WTC11 (cell line): ENCODE measurements around the gene RRBP1. TPM values are rescaled to one million over a fixed set of nuclear protein-coding genes. Genes with fewer than 3 reads are reported as not detected.
A peak's percentile ranks its signal among the peaks of the same experiment; 100 is the strongest.

Experiments
- ATAC-seq: fragments of 200-7000 bp; cut with Tn5 transposase; 2 replicates; pipeline ENCODE4 v1.10.0; 2021; ENCODE audit warnings: mild to moderate bottlenecking, moderate library complexity
- CTCF ChIA-PET: fragments of 300-600 bp; sonication (Branson Sonifier 250); formaldehyde crosslinking; loops from one replicate; lab custom pipeline; 2021; ENCODE audit warnings: antibody characterized with exemption; lab: Charles Lee
- POLR2A ChIA-PET: fragments of 350-600 bp; sonication (Branson Sonifier 250); formaldehyde crosslinking; loops from one replicate; lab custom pipeline; 2021; ENCODE audit warnings: antibody characterized with exemption; lab: Charles Lee
- DNase-seq: peaks from one replicate; pipeline ENCODE4 v3.0.0; 2021; ENCODE audit warnings: low spot score
- H3K27ac Mint-ChIP-seq: 2 replicates; pipeline ENCODE4 v1.8.0; 2021; ENCODE audit warnings: mixed read lengths
- H3K27me3 Mint-ChIP-seq: 2 replicates; pipeline ENCODE4 v1.8.0; 2021; ENCODE audit warnings: low read depth, mild to moderate bottlenecking, moderate library complexity, mixed read lengths
- H3K36me3 Mint-ChIP-seq: 2 replicates; pipeline ENCODE4 v1.8.0; 2021; ENCODE audit warnings: mixed read lengths
- H3K4me1 Mint-ChIP-seq: 2 replicates; pipeline ENCODE4 v1.8.0; 2022; ENCODE audit warnings: mixed read lengths
- H3K4me3 Mint-ChIP-seq: 2 replicates; pipeline ENCODE4 v1.8.0; 2021; ENCODE audit warnings: mild to moderate bottlenecking, moderate library complexity, mixed read lengths
- H3K9me3 Mint-ChIP-seq: 2 replicates; pipeline ENCODE4 v1.8.0; 2021; ENCODE audit warnings: mixed read lengths
- CREB1 ChIP-seq: sonication (generic); formaldehyde crosslinking; IDR thresholded peaks from 2 replicates; pipeline ENCODE4 v1.8.0; 2023; ENCODE audit warnings: mild to moderate bottlenecking, missing genetic modification reagents
- ETV6 ChIP-seq: sonication (generic); formaldehyde crosslinking; IDR thresholded peaks from 2 replicates; pipeline ENCODE4 v1.8.1; 2022; ENCODE audit warnings: mild to moderate bottlenecking, missing genetic modification reagents
- PRRX2 ChIP-seq: fragments of 250-450 bp; sonication (Bioruptor Pico); IDR thresholded peaks from 2 replicates; pipeline ENCODE4 v1.8.0; 2021; ENCODE audit warnings: mild to moderate bottlenecking
- RELA ChIP-seq: sonication (generic); formaldehyde crosslinking; IDR thresholded peaks from 2 replicates; pipeline ENCODE4 v1.8.1; 2022; ENCODE audit warnings: missing genetic modification reagents, mild to moderate bottlenecking, borderline replicate concordance
- RORB ChIP-seq: fragments of 250-450 bp; sonication (Bioruptor Pico); IDR thresholded peaks from 2 replicates; pipeline ENCODE4 v1.9.0; 2021; ENCODE audit warnings: mild to moderate bottlenecking
- TEAD4 ChIP-seq: sonication (generic); formaldehyde crosslinking; IDR thresholded peaks from 2 replicates; pipeline ENCODE4 v1.8.0; 2022; ENCODE audit warnings: mild to moderate bottlenecking, missing genetic modification reagents
- ZBTB21 ChIP-seq: sonication (generic); formaldehyde crosslinking; IDR thresholded peaks from 2 replicates; pipeline ENCODE4 v1.8.1; 2023; ENCODE audit warnings: mild to moderate bottlenecking, missing genetic modification reagents, borderline replicate concordance
- ZNF317 ChIP-seq: sonication (generic); formaldehyde crosslinking; IDR thresholded peaks from 2 replicates; pipeline ENCODE4 v1.8.1; 2023; ENCODE audit warnings: low read depth, mild to moderate bottlenecking, moderate library complexity, missing genetic modification reagents, borderline replicate concordance
- ZNF423 ChIP-seq: fragments of 250-450 bp; sonication (Bioruptor Pico); IDR thresholded peaks from 2 replicates; pipeline ENCODE4 v2.1.2; 2022; ENCODE audit warnings: mild to moderate bottlenecking, moderate library complexity
- total RNA-seq: library from RNA; stranded (reverse); gene quantifications from 3 replicates; pipeline ENCODE4 v1.2.3, GENCODE V29; 2021
- TF ChIP-seq, protein P1 (sequence below): sonication (generic); formaldehyde crosslinking; IDR thresholded peaks from 2 replicates; pipeline ENCODE4 v1.8.1; 2023; ENCODE audit warnings: mild to moderate bottlenecking, missing genetic modification reagents
- TF ChIP-seq, protein P2 (sequence below): sonication (generic); formaldehyde crosslinking; IDR thresholded peaks from 2 replicates; pipeline ENCODE4 v1.8.1; 2023; ENCODE audit warnings: mild to moderate bottlenecking, missing genetic modification reagents, borderline replicate concordance
- TF ChIP-seq, protein P3 (sequence below): fragments of 250-450 bp; sonication (Bioruptor Pico); IDR thresholded peaks from 2 replicates; pipeline ENCODE4 v1.9.0; 2021; ENCODE audit warnings: mild to moderate bottlenecking
- TF ChIP-seq, protein P4 (sequence below): fragments of 250-450 bp; sonication (Bioruptor Pico); IDR thresholded peaks from 2 replicates; pipeline ENCODE4 v2.1.2; 2022; ENCODE audit warnings: mild to moderate bottlenecking, moderate library complexity
- TF ChIP-seq, protein P5 (sequence below): sonication (generic); formaldehyde crosslinking; IDR thresholded peaks from 2 replicates; pipeline ENCODE4 v1.8.0; 2022; ENCODE audit warnings: mild to moderate bottlenecking, missing genetic modification reagents
- TF ChIP-seq, protein P6 (sequence below): sonication (generic); formaldehyde crosslinking; IDR thresholded peaks from 2 replicates; pipeline ENCODE4 v1.8.0; 2022; ENCODE audit warnings: mild to moderate bottlenecking, missing genetic modification reagents

RRBP1 gene
- total RNA-seq, 1 experiment from 2014 or later = 171 TPM

DNA sequence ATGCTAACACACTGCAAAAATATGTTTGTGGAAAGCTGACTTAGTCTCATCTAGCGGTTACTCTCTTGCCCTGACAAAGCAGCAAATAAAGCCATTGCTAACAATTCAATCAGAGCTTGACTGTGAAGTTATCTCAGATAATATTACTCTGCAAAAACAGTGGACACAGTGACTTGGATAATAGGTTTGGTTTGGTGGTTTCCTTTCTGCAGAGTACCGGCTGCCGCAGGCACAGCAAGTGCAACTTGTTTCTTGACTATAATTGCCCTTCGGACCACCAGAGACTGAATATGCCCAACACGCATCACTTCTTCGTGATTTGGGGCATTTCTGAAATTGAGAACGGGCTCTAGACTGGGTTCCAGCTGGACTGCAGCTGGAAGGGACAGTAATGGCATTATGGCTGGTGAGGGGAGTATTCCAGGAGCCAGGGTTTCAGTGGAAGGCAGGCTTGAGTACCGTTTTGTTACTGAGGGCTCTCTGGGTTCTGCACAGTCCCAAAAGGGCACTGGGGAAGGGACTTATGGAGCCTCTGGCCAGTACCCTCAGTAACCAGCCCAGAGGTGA, 72.1 kb downstream of the RRBP1 start:
- no peak for DNase-seq
- H3K9me3 Mint-ChIP-seq = no peaks in the 10 kb centered on the region
- ATAC-seq = no peak
- POLR2A ChIA-PET = interaction anchor here (1.1 to 2.1 kb wide), 2 partner anchors 39 to 85 kb away, joined by 3 to 9 read pairs; partner anchors contain the start of gene DSTN
- H3K4me1 Mint-ChIP-seq = peaks cover 7% of the 10 kb centered on the region
- no peak for TF ChIP-seq CREB1 (CRISPR knock-in tag)
- TF ChIP-seq TEAD4 (CRISPR knock-in tag) = no peak
- no peak for TF ChIP-seq ZNF423 (CRISPR knock-in tag)
- no peak for TF ChIP-seq ZBTB21 (CRISPR knock-in tag)
- no peak for TF ChIP-seq PRRX2 (CRISPR knock-in tag)
- TF ChIP-seq, protein P1, sequence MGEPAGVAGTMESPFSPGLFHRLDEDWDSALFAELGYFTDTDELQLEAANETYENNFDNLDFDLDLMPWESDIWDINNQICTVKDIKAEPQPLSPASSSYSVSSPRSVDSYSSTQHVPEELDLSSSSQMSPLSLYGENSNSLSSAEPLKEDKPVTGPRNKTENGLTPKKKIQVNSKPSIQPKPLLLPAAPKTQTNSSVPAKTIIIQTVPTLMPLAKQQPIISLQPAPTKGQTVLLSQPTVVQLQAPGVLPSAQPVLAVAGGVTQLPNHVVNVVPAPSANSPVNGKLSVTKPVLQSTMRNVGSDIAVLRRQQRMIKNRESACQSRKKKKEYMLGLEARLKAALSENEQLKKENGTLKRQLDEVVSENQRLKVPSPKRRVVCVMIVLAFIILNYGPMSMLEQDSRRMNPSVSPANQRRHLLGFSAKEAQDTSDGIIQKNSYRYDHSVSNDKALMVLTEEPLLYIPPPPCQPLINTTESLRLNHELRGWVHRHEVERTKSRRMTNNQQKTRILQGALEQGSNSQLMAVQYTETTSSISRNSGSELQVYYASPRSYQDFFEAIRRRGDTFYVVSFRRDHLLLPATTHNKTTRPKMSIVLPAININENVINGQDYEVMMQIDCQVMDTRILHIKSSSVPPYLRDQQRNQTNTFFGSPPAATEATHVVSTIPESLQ (CRISPR knock-in tag) = no peak
- peak overlapping the region; percentile 28 for H3K27ac Mint-ChIP-seq
- H3K4me3 Mint-ChIP-seq = no peak overlapping the region
- CTCF ChIA-PET = interaction anchor here (1.0 to 1.8 kb wide), 5 partner anchors 8 to 288 kb away, joined by 3 to 9 read pairs (median 4); partner anchors contain the start of gene BFSP1
- no peaks in the 10 kb centered on the region for H3K27me3 Mint-ChIP-seq
- peaks cover 6% of the 10 kb centered on the region for H3K36me3 Mint-ChIP-seq

DNA sequence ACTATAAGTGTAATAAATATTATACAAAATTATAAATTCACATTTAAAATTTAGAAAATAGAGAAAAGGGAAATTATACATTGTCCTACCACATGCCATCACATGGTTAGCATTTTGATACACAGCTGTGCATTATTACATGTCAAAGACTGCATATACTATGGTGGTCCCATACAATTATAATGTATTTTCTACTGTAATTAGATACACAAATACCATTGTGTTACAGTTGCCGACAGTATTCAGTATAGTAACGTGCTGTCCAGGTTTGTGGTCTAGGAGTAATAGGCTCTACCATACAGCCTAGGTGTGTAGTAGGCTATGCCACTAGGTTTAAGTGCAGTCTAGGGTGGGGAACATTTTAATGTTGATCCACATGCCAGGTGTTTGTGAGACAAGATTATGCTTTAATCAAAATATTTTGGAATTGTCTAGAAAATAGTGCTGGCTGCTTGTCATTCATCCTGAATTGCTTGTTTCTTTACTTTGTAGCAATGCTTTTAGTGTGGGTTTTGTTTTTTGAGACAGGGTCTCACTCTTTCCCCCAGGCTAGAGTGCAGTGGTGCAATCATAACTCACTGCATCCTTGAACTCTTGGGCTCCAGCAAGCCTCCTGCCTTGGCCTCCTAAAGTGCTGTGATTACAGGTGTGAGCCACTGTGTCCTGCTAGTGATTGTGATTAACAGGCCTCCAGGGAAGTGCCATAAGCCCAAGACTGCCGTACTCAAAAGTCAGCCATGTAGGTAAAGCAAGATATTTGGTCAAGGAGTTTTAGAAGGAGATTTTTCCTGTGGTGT, 73.1 kb downstream of the RRBP1 start:
- Mint-ChIP-seq H3K4me1 (peaks cover 7% of the 10 kb centered on the region), H3K27me3 (no peaks in the 10 kb centered on the region), H3K4me3 (no peak overlapping the region), H3K36me3 (peaks cover 7% of the 10 kb centered on the region; the same call in 1 of the 2 replicates), H3K9me3 (no peaks in the 10 kb centered on the region), H3K27ac (peak overlapping the region; percentile 28; the same call in 1 of the 2 replicates)
- CTCF ChIA-PET = interaction anchor here (1.6 to 1.8 kb wide), 2 partner anchors 9 to 72 kb away, joined by 6 to 7 read pairs; no protein-coding TSS in a partner anchor
- ATAC-seq (no peak), DNase-seq (no peak)
- POLR2A ChIA-PET = no interaction called here
- TF ChIP-seq ZNF317 (CRISPR knock-in tag) (no peak), ETV6 (no peak), RORB (CRISPR knock-in tag) (no peak), RELA (CRISPR knock-in tag) (no peak)
- TF ChIP-seq, protein P2, sequence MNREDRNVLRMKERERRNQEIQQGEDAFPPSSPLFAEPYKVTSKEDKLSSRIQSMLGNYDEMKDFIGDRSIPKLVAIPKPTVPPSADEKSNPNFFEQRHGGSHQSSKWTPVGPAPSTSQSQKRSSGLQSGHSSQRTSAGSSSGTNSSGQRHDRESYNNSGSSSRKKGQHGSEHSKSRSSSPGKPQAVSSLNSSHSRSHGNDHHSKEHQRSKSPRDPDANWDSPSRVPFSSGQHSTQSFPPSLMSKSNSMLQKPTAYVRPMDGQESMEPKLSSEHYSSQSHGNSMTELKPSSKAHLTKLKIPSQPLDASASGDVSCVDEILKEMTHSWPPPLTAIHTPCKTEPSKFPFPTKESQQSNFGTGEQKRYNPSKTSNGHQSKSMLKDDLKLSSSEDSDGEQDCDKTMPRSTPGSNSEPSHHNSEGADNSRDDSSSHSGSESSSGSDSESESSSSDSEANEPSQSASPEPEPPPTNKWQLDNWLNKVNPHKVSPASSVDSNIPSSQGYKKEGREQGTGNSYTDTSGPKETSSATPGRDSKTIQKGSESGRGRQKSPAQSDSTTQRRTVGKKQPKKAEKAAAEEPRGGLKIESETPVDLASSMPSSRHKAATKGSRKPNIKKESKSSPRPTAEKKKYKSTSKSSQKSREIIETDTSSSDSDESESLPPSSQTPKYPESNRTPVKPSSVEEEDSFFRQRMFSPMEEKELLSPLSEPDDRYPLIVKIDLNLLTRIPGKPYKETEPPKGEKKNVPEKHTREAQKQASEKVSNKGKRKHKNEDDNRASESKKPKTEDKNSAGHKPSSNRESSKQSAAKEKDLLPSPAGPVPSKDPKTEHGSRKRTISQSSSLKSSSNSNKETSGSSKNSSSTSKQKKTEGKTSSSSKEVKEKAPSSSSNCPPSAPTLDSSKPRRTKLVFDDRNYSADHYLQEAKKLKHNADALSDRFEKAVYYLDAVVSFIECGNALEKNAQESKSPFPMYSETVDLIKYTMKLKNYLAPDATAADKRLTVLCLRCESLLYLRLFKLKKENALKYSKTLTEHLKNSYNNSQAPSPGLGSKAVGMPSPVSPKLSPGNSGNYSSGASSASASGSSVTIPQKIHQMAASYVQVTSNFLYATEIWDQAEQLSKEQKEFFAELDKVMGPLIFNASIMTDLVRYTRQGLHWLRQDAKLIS = no peak
- TF ChIP-seq, protein P3, sequence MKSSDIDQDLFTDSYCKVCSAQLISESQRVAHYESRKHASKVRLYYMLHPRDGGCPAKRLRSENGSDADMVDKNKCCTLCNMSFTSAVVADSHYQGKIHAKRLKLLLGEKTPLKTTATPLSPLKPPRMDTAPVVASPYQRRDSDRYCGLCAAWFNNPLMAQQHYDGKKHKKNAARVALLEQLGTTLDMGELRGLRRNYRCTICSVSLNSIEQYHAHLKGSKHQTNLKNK = no peak
- TF ChIP-seq, protein P4, sequence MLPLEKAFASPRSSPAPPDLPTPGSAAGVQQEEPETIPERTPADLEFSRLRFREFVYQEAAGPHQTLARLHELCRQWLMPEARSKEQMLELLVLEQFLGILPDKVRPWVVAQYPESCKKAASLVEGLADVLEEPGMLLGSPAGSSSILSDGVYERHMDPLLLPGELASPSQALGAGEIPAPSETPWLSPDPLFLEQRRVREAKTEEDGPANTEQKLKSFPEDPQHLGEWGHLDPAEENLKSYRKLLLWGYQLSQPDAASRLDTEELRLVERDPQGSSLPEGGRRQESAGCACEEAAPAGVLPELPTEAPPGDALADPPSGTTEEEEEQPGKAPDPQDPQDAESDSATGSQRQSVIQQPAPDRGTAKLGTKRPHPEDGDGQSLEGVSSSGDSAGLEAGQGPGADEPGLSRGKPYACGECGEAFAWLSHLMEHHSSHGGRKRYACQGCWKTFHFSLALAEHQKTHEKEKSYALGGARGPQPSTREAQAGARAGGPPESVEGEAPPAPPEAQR (CRISPR knock-in tag) = no peak
- TF ChIP-seq, protein P5, sequence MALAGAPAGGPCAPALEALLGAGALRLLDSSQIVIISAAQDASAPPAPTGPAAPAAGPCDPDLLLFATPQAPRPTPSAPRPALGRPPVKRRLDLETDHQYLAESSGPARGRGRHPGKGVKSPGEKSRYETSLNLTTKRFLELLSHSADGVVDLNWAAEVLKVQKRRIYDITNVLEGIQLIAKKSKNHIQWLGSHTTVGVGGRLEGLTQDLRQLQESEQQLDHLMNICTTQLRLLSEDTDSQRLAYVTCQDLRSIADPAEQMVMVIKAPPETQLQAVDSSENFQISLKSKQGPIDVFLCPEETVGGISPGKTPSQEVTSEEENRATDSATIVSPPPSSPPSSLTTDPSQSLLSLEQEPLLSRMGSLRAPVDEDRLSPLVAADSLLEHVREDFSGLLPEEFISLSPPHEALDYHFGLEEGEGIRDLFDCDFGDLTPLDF (CRISPR knock-in tag) = no peak
- TF ChIP-seq, protein P1 (CRISPR knock-in tag) = no peak
- TF ChIP-seq, protein P6, sequence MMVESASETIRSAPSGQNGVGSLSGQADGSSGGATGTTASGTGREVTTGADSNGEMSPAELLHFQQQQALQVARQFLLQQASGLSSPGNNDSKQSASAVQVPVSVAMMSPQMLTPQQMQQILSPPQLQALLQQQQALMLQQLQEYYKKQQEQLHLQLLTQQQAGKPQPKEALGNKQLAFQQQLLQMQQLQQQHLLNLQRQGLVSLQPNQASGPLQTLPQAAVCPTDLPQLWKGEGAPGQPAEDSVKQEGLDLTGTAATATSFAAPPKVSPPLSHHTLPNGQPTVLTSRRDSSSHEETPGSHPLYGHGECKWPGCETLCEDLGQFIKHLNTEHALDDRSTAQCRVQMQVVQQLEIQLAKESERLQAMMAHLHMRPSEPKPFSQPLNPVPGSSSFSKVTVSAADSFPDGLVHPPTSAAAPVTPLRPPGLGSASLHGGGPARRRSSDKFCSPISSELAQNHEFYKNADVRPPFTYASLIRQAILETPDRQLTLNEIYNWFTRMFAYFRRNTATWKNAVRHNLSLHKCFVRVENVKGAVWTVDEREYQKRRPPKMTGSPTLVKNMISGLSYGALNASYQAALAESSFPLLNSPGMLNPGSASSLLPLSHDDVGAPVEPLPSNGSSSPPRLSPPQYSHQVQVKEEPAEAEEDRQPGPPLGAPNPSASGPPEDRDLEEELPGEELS (CRISPR knock-in tag) = no peak
